Measurements from ENCODE around the gene SLCO2A1.
A peak's percentile ranks its signal among the peaks of the same experiment; 100 is the strongest.

Gene SLCO2A1

DNA sequence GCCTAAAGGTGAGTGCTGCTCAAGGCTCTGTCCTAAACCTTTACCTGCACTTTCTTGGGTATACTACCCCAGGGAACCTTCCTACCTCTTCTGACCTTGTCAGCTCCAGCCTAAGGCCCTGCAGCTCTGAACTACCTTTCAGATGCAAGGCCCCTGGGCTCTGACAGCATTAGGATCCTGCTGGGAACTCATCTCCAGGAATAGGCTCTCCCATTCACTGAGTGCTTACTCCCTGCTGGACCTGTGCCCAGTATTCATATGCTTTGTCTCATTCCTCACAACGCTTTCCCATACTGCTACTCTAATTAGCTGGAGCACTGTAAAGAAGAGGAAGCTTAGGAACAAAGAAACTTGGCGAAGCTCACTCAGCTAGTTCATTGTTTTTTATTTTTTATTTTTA is 80.3 kb downstream of the SLCO2A1 start (continued):
- no peak for TF ChIP-seq KLF1 (tag by site-specific recombination; IDR thresholded peaks at IDR 0.05)
- no peak for TF ChIP-seq ZNF843 (tag by site-specific recombination; IDR thresholded peaks at IDR 0.05)
- TF ChIP-seq ZNF416 (tag by site-specific recombination; IDR thresholded peaks at IDR 0.05), result no peak
- TF ChIP-seq ZNF677 (tag by site-specific recombination; IDR thresholded peaks at IDR 0.05), result no peak
- no peak for TF ChIP-seq KLF17 (tag by site-specific recombination; IDR thresholded peaks at IDR 0.05)
- TF ChIP-seq ZNF510 (tag by site-specific recombination; IDR thresholded peaks at IDR 0.05; ENCODE audit: insufficient replicate concordance), result no peak
- no peak for TF ChIP-seq SCRT1 (tag by site-specific recombination; IDR thresholded peaks at IDR 0.05; ENCODE audit: borderline replicate concordance)
- no peak for TF ChIP-seq ZNF521 (tag by site-specific recombination; IDR thresholded peaks at IDR 0.05)
- no peak for TF ChIP-seq ZNF791 (tag by site-specific recombination; IDR thresholded peaks at IDR 0.05)
- TF ChIP-seq OVOL3 (tag by site-specific recombination; IDR thresholded peaks at IDR 0.05), result no peak
- peak; percentile 45 for TF ChIP-seq ZIC2 (tag by site-specific recombination; IDR thresholded peaks at IDR 0.05)
- TF ChIP-seq ZBTB1 (tag by site-specific recombination; IDR thresholded peaks at IDR 0.05), result no peak
- no peak for TF ChIP-seq KLF9 (tag by site-specific recombination; IDR thresholded peaks at IDR 0.05; ENCODE audit: low read depth)
- TF ChIP-seq OSR2 (tag by site-specific recombination; IDR thresholded peaks at IDR 0.05), result no peak
- TF ChIP-seq ZNF670 (tag by site-specific recombination; IDR thresholded peaks at IDR 0.05; ENCODE audit: low read depth), result no peak
- TF ChIP-seq FEZF1 (tag by site-specific recombination; IDR thresholded peaks at IDR 0.05), result no peak
- no peak for TF ChIP-seq ZNF114 (tag by site-specific recombination; IDR thresholded peaks at IDR 0.05)
- TF ChIP-seq ZNF571 (tag by site-specific recombination; IDR thresholded peaks at IDR 0.05), result no peak
- TF ChIP-seq, protein P1, sequence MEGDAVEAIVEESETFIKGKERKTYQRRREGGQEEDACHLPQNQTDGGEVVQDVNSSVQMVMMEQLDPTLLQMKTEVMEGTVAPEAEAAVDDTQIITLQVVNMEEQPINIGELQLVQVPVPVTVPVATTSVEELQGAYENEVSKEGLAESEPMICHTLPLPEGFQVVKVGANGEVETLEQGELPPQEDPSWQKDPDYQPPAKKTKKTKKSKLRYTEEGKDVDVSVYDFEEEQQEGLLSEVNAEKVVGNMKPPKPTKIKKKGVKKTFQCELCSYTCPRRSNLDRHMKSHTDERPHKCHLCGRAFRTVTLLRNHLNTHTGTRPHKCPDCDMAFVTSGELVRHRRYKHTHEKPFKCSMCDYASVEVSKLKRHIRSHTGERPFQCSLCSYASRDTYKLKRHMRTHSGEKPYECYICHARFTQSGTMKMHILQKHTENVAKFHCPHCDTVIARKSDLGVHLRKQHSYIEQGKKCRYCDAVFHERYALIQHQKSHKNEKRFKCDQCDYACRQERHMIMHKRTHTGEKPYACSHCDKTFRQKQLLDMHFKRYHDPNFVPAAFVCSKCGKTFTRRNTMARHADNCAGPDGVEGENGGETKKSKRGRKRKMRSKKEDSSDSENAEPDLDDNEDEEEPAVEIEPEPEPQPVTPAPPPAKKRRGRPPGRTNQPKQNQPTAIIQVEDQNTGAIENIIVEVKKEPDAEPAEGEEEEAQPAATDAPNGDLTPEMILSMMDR (tag by site-specific recombination; IDR thresholded peaks at IDR 0.05), result no peak
- no peak for TF ChIP-seq ZBTB8A (tag by site-specific recombination; IDR thresholded peaks at IDR 0.05)
- TF ChIP-seq, protein P2, sequence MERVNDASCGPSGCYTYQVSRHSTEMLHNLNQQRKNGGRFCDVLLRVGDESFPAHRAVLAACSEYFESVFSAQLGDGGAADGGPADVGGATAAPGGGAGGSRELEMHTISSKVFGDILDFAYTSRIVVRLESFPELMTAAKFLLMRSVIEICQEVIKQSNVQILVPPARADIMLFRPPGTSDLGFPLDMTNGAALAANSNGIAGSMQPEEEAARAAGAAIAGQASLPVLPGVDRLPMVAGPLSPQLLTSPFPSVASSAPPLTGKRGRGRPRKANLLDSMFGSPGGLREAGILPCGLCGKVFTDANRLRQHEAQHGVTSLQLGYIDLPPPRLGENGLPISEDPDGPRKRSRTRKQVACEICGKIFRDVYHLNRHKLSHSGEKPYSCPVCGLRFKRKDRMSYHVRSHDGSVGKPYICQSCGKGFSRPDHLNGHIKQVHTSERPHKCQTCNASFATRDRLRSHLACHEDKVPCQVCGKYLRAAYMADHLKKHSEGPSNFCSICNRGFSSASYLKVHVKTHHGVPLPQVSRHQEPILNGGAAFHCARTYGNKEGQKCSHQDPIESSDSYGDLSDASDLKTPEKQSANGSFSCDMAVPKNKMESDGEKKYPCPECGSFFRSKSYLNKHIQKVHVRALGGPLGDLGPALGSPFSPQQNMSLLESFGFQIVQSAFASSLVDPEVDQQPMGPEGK (tag by site-specific recombination; IDR thresholded peaks at IDR 0.05), result no peak

- H3K9me3 ChIP-seq (ENCODE audit: control insufficient read depth, insufficient read depth, low read depth, low read length), result no peaks in the 10 kb centered on the region
- H3K27ac ChIP-seq (ENCODE audit: extremely low read depth, low read depth, low read length), result no peak overlapping the region
- CTCF ChIA-PET, result no interaction called here
- no peak overlapping the region for H3K4me3 ChIP-seq (ENCODE audit: low read depth, low read length)
- H3K4me1 ChIP-seq (ENCODE audit: control insufficient read depth, insufficient read depth, low read length), result peaks cover 13% of the 10 kb centered on the region
- POLR2A ChIA-PET, result no interaction called here
- H3K36me3 ChIP-seq (ENCODE audit: control insufficient read depth in 2 of 2, insufficient read depth in 1 of 2, low read length in 2 of 2), result no peaks in the 10 kb centered on the region
- TF ChIP-seq PRDM1 (tag by site-specific recombination; IDR thresholded peaks at IDR 0.05) (no peak), ZNF571 (tag by site-specific recombination; IDR thresholded peaks at IDR 0.05) (no peak), KLF7 (tag by site-specific recombination; IDR thresholded peaks at IDR 0.05; ENCODE audit: borderline replicate concordance) (no peak), ZFHX2 (tag by site-specific recombination; conservative IDR thresholded peaks at IDR 0.05) (no peak), ZNF623 (tag by site-specific recombination; IDR thresholded peaks at IDR 0.05) (no peak), ZNF660 (tag by site-specific recombination; IDR thresholded peaks at IDR 0.05) (no peak), ZNF335 (tag by site-specific recombination; conservative IDR thresholded peaks at IDR 0.05) (no peak), MYNN (tag by site-specific recombination; IDR thresholded peaks at IDR 0.05; ENCODE audit: borderline replicate concordance) (no peak), ZNF211 (tag by site-specific recombination; IDR thresholded peaks at IDR 0.05; ENCODE audit: low read depth) (no peak)
- TF ChIP-seq, protein P3, sequence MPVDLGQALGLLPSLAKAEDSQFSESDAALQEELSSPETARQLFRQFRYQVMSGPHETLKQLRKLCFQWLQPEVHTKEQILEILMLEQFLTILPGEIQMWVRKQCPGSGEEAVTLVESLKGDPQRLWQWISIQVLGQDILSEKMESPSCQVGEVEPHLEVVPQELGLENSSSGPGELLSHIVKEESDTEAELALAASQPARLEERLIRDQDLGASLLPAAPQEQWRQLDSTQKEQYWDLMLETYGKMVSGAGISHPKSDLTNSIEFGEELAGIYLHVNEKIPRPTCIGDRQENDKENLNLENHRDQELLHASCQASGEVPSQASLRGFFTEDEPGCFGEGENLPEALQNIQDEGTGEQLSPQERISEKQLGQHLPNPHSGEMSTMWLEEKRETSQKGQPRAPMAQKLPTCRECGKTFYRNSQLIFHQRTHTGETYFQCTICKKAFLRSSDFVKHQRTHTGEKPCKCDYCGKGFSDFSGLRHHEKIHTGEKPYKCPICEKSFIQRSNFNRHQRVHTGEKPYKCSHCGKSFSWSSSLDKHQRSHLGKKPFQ (tag by site-specific recombination; IDR thresholded peaks at IDR 0.05), result no peak
- TF ChIP-seq, protein P4, sequence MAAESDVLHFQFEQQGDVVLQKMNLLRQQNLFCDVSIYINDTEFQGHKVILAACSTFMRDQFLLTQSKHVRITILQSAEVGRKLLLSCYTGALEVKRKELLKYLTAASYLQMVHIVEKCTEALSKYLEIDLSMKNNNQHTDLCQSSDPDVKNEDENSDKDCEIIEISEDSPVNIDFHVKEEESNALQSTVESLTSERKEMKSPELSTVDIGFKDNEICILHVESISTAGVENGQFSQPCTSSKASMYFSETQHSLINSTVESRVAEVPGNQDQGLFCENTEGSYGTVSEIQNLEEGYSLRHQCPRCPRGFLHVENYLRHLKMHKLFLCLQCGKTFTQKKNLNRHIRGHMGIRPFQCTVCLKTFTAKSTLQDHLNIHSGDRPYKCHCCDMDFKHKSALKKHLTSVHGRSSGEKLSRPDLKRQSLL (tag by site-specific recombination; IDR thresholded peaks at IDR 0.05), result no peak
- TF ChIP-seq, protein P5, sequence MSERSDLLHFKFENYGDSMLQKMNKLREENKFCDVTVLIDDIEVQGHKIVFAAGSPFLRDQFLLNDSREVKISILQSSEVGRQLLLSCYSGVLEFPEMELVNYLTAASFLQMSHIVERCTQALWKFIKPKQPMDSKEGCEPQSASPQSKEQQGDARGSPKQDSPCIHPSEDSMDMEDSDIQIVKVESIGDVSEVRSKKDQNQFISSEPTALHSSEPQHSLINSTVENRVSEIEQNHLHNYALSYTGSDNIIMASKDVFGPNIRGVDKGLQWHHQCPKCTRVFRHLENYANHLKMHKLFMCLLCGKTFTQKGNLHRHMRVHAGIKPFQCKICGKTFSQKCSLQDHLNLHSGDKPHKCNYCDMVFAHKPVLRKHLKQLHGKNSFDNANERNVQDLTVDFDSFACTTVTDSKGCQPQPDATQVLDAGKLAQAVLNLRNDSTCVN (tag by site-specific recombination; optimal IDR thresholded peaks at IDR 0.05), result no peak
Measured at GRCh38 chr3:133948996-133949395, 80.7 kb downstream of the SLCO2A1 start.
